Aorta (tissue), 5 donors: ENCODE measurements around the gene HNRNPC. TPM values are rescaled to one million over a fixed set of nuclear protein-coding genes. Genes with fewer than 3 reads are reported as not detected.

Experiments
- ATAC-seq: fragments of 200-7000 bp; cut with Tn5 transposase; one replicate; pipeline ENCODE4 v1.9.1; 2022; ENCODE audit warnings: moderate library complexity; ENCODE audit not compliant: low FRiP score
- DNase-seq, 2 donors: peaks; one replicate each; pipeline ENCODE4 v3.0.0-alpha.2; 2020
- H3K27ac ChIP-seq, 2 donors: one replicate each; pipeline ENCODE4 v1.5.1; 2013; ENCODE audit warnings: low read length in 2 of 2, mild to moderate bottlenecking in 2 of 2, moderate library complexity in 2 of 2, control low read depth in 1 of 2, inconsistent platforms in 1 of 2, low read depth in 1 of 2
- H3K27me3 ChIP-seq, 2 donors: one replicate each; pipeline ENCODE4 v1.6.1; 2013; ENCODE audit warnings: control low read depth in 1 of 2, low read length in 1 of 2, mild to moderate bottlenecking in 1 of 2, moderate library complexity in 1 of 2; ENCODE audit not compliant: insufficient read depth in 2 of 2, control insufficient read depth in 1 of 2
- H3K36me3 ChIP-seq, 2 donors: one replicate each; pipeline ENCODE4 v1.6.1; 2013; ENCODE audit warnings: control low read depth in 1 of 2, low read length in 1 of 2, mild to moderate bottlenecking in 1 of 2; ENCODE audit not compliant: insufficient read depth in 2 of 2, control insufficient read depth in 1 of 2
- H3K4me1 ChIP-seq, 2 donors: one replicate each; pipeline ENCODE4 v1.6.1; 2013; ENCODE audit warnings: low read length in 2 of 2, control low read depth in 1 of 2, mild to moderate bottlenecking in 1 of 2, moderate library complexity in 1 of 2; ENCODE audit not compliant: insufficient read depth in 2 of 2, control insufficient read depth in 1 of 2
- H3K4me3 ChIP-seq, 2 donors: one replicate each; pipeline ENCODE4 v1.5.1; 2013; ENCODE audit warnings: low read length in 2 of 2, control low read depth in 1 of 2, mild to moderate bottlenecking in 1 of 2
- H3K9me3 ChIP-seq: one replicate; pipeline ENCODE4 v1.6.1; 2013; ENCODE audit warnings: mild to moderate bottlenecking, low read length; ENCODE audit not compliant: control insufficient read depth
- WGBS, 2 donors: extraction: QIAGEN DNeasy Blood & Tissue Kit; methylation state at CpG; one replicate each; pipeline ENCODE4 v1.1.7; 2013; 5-methylcytosine and 5-hydroxymethylcytosine counted together
- intact Hi-C, 2 donors: fragments of 100-400 bp; cut with DNase I; formaldehyde crosslinking; loops; one replicate each; pipeline versions ENCODE4 v1.14.2 to v1.15.0; 2022
- polyA plus RNA-seq, 2 donors: library from polyadenylated mRNA; stranded (reverse); fragments of 200-250 nt; gene quantifications; one replicate each; pipeline ENCODE4 v1.2.3, GENCODE V29; 2013
- total RNA-seq, 2 donors: library from RNA; stranded (reverse); fragmentation: NEBNext Ultra II Directional; extraction: Animal tissue kit (Norgen Biotek cat#: 25700); gene quantifications; one replicate each; pipeline ENCODE4 v1.2.1, GENCODE V29; 2021
- donor health status: healthy with polysubstance abuse.
- donor health status: Bipolar disorder and iron deficiency.
- donor health status: DM: no; HTN: no; CAD: no.
- donor health status: DM: no; HTN: no; CAD: no.
- donor health status: DM: yes; HTN: yes; CAD: no.

HNRNPC gene
- total and polyA plus RNA-seq, 4 donors = 257 to 378 (median 287) TPM

- Histone ChIP-seq H3K36me3 (peaks cover 0 to 2% of the 10 kb centered on the region in 2 donors), H3K4me3 (no peak overlapping the region), H3K27me3 (no peaks in the 10 kb centered on the region), H3K9me3 (no peaks in the 10 kb centered on the region), H3K27ac (no peak overlapping the region), H3K4me1 (peaks cover 0 to 3% of the 10 kb centered on the region in 2 donors)
- DNase-seq (no peak), ATAC-seq (no peak)
- intact Hi-C loops = no loop called here
- 82 to 85% methylated on average over 7 of the region's 7 CpGs for WGBS, 2 donors
Observed at GRCh38 chr14:21244544-21244943, 24.7 kb downstream of the HNRNPC start.

- Histone ChIP-seq H3K27ac (peak overlapping the region in 1 of 2 donors; percentile 43), H3K36me3 (no peaks in the 10 kb centered on the region), H3K27me3 (no peaks in the 10 kb centered on the region), H3K4me1 (no peaks in the 10 kb centered on the region), H3K9me3 (no peaks in the 10 kb centered on the region), H3K4me3 (no peak overlapping the region)
- ATAC-seq (no peak), DNase-seq (no peak)
- intact Hi-C loops = no loop called here
- WGBS, 2 donors = 71 to 73% methylated on average over 1 of the region's 1 CpG
Observed at GRCh38 chr14:21241218-21241819, 27.9 kb downstream of the HNRNPC start.

- Histone ChIP-seq H3K4me3 (no peak overlapping the region), H3K27ac (no peak overlapping the region), H3K9me3 (no peaks in the 10 kb centered on the region), H3K27me3 (no peaks in the 10 kb centered on the region), H3K36me3 (no peaks in the 10 kb centered on the region), H3K4me1 (no peaks in the 10 kb centered on the region)
- intact Hi-C loops = no loop called here
- 13 to 25% methylated on average over 2 of the region's 2 CpGs for WGBS, 2 donors
- ATAC-seq (no peak), DNase-seq (no peak)
Observed at GRCh38 chr14:21240417-21240816, 28.8 kb downstream of the HNRNPC start.

- no peak for ATAC-seq
- no peak overlapping the region for H3K27ac ChIP-seq
Observed at GRCh38 chr14:21238823-21239518, 30.3 kb downstream of the HNRNPC start.

GRCh38 chr14:21236948-21237797 lies 32.1 kb downstream of the HNRNPC start:
- Histone ChIP-seq H3K4me3 (no peak overlapping the region), H3K27me3 (no peaks in the 10 kb centered on the region), H3K4me1 (peaks cover 0 to 3% of the 10 kb centered on the region in 2 donors), H3K27ac (no peak overlapping the region), H3K36me3 (peaks cover 0 to 5% of the 10 kb centered on the region in 2 donors), H3K9me3 (no peaks in the 10 kb centered on the region)
- intact Hi-C loops = no loop called here
- DNase-seq (no peak), ATAC-seq (no peak)
- 54 to 63% methylated on average over 6 of the region's 6 CpGs for WGBS, 2 donors

More at GRCh38 chr14:21238823-21239518, 30.3 kb downstream of the HNRNPC start:
- Histone ChIP-seq H3K36me3 (no peaks in the 10 kb centered on the region), H3K27me3 (no peaks in the 10 kb centered on the region), H3K4me3 (no peak overlapping the region), H3K9me3 (no peaks in the 10 kb centered on the region), H3K4me1 (peaks cover 0 to 2% of the 10 kb centered on the region in 2 donors)
- WGBS, 2 donors = 92 to 94% methylated on average over 11 of the region's 11 CpGs
- intact Hi-C loops = no loop called here
- DNase-seq = no peak

- ATAC-seq = no peak
Observed at GRCh38 chr14:21234112-21234511, 35.1 kb downstream of the HNRNPC start.

GRCh38 chr14:21233457-21234076 lies 35.7 kb downstream of the HNRNPC start:
- DNase-seq = peak in 1 of 2 donors; percentile 34
- Histone ChIP-seq H3K36me3 (peaks cover 0 to 5% of the 10 kb centered on the region in 2 donors), H3K9me3 (no peaks in the 10 kb centered on the region), H3K27ac (no peak overlapping the region), H3K4me1 (peaks cover 0 to 3% of the 10 kb centered on the region in 2 donors), H3K4me3 (no peak overlapping the region), H3K27me3 (no peaks in the 10 kb centered on the region)
- WGBS, 2 donors = 40 to 43% methylated on average over 8 of the region's 8 CpGs
- no peak for ATAC-seq
- intact Hi-C loops = no loop called here

More at GRCh38 chr14:21234112-21234511, 35.1 kb downstream of the HNRNPC start:
- DNase-seq = no peak
- Histone ChIP-seq H3K4me3 (no peak overlapping the region), H3K9me3 (no peaks in the 10 kb centered on the region), H3K36me3 (peaks cover 0 to 5% of the 10 kb centered on the region in 2 donors), H3K4me1 (peaks cover 0 to 3% of the 10 kb centered on the region in 2 donors), H3K27me3 (no peaks in the 10 kb centered on the region), H3K27ac (no peak overlapping the region)
- 71 to 74% methylated on average over 5 of the region's 5 CpGs for WGBS, 2 donors
- intact Hi-C loops = no loop called here

- Histone ChIP-seq H3K27me3 (no peaks in the 10 kb centered on the region), H3K27ac (no peak overlapping the region), H3K36me3 (peaks cover 0 to 5% of the 10 kb centered on the region in 2 donors), H3K4me3 (no peak overlapping the region), H3K4me1 (peaks cover 0 to 3% of the 10 kb centered on the region in 2 donors), H3K9me3 (no peaks in the 10 kb centered on the region)
- 77 to 78% methylated on average over 14 of the region's 14 CpGs for WGBS, 2 donors
- ATAC-seq (no peak), DNase-seq (no peak)
- intact Hi-C loops = no loop called here
Observed at GRCh38 chr14:21231020-21231652, 38.1 kb downstream of the HNRNPC start.
